H9 (cell line): ENCODE results near the gene ERMP1. TPM values are rescaled to one million over a fixed set of nuclear protein-coding genes. Genes with fewer than 3 reads are reported as not detected.

Experiments used
- DNase-seq: peaks from one replicate; pipeline ENCODE4 v3.0.0-alpha.2; 2017
- H2AFZ ChIP-seq: one replicate; pipeline ENCODE4 v1.6.1; 2013; ENCODE audit warnings: mild to moderate bottlenecking, low read length, control low read depth, moderate library complexity
- H2AK5ac ChIP-seq: 2 replicates; pipeline ENCODE4 v1.6.1; 2013; ENCODE audit warnings: low read length, control low read depth, mixed read lengths; ENCODE audit not compliant: insufficient read length
- H2BK120ac ChIP-seq: one replicate; pipeline ENCODE4 v1.6.1; 2013; ENCODE audit warnings: low read depth, mild to moderate bottlenecking, low read length, control low read depth, inconsistent platforms; ENCODE audit not compliant: poor library complexity, severe bottlenecking
- H2BK12ac ChIP-seq: 2 replicates; pipeline ENCODE4 v1.6.1; 2013; ENCODE audit warnings: low read length, control low read depth, mixed read lengths, low read depth; ENCODE audit not compliant: insufficient read length
- H2BK15ac ChIP-seq: 2 replicates; pipeline ENCODE4 v1.6.1; 2013; ENCODE audit warnings: low read depth, low read length, control low read depth
- H2BK20ac ChIP-seq: one replicate; pipeline ENCODE4 v1.6.1; 2013; ENCODE audit warnings: low read depth, mild to moderate bottlenecking, low read length, control low read depth, inconsistent platforms; ENCODE audit not compliant: poor library complexity, severe bottlenecking
- H2BK5ac ChIP-seq: 2 replicates; pipeline ENCODE4 v1.6.1; 2013; ENCODE audit warnings: low read length, control low read depth, mixed read lengths; ENCODE audit not compliant: insufficient read length
- H3K14ac ChIP-seq: 2 replicates; pipeline ENCODE4 v1.6.1; 2013; ENCODE audit warnings: low read length, control low read depth; ENCODE audit not compliant: insufficient read depth
- H3K18ac ChIP-seq: 2 replicates; pipeline ENCODE4 v1.6.1; 2013; ENCODE audit warnings: low read depth, mild to moderate bottlenecking, mixed read lengths, low read length, control low read depth; ENCODE audit not compliant: insufficient read length
- H3K23ac ChIP-seq: 2 replicates; pipeline ENCODE4 v1.6.1; 2013; ENCODE audit warnings: low read length, control low read depth, mixed read lengths, low read depth; ENCODE audit not compliant: insufficient read length
- H3K23me2 ChIP-seq: 2 replicates; pipeline ENCODE4 v1.6.1; 2013; ENCODE audit warnings: low read depth, mild to moderate bottlenecking, mixed read lengths, low read length, control low read depth; ENCODE audit not compliant: insufficient read length, poor library complexity, severe bottlenecking
- H3K27ac ChIP-seq: 2 replicates; pipeline ENCODE4 v1.5.1; 2013; ENCODE audit warnings: low read length, control low read depth, mixed read lengths, low read depth; ENCODE audit not compliant: insufficient read length
- H3K27me3 ChIP-seq: 2 replicates; pipeline ENCODE4 v1.6.1; 2013; ENCODE audit warnings: low read length, control low read depth, inconsistent platforms; ENCODE audit not compliant: insufficient read depth
- H3K4ac ChIP-seq: 2 replicates; pipeline ENCODE4 v1.6.1; 2013; ENCODE audit warnings: low read depth, mild to moderate bottlenecking, control low read depth, inconsistent platforms, low read length, moderate library complexity
- H3K4me1 ChIP-seq: 2 replicates; pipeline ENCODE4 v1.6.1; 2013; ENCODE audit warnings: low read length, control low read depth, inconsistent platforms; ENCODE audit not compliant: insufficient read depth
- H3K4me2 ChIP-seq: 2 replicates; pipeline ENCODE4 v1.6.1; 2013; ENCODE audit warnings: low read length, control low read depth, mixed read lengths; ENCODE audit not compliant: insufficient read length, insufficient read depth
- H3K56ac ChIP-seq: 2 replicates; pipeline ENCODE4 v1.6.1; 2013; ENCODE audit warnings: low read depth, mild to moderate bottlenecking, mixed read lengths, low read length, control low read depth; ENCODE audit not compliant: insufficient read length
- H3K79me1 ChIP-seq: 2 replicates; pipeline ENCODE4 v1.6.1; 2013; ENCODE audit warnings: low read depth, mild to moderate bottlenecking, moderate library complexity, low read length, control low read depth, inconsistent platforms; ENCODE audit not compliant: insufficient read depth, poor library complexity, severe bottlenecking
- H3K79me2 ChIP-seq: 2 replicates; pipeline ENCODE4 v1.6.1; 2013; ENCODE audit warnings: low read length, control low read depth, inconsistent platforms; ENCODE audit not compliant: insufficient read depth
- H3K9ac ChIP-seq: 2 replicates; pipeline ENCODE4 v1.6.1; 2013; ENCODE audit warnings: low read length, control low read depth, mixed read lengths; ENCODE audit not compliant: insufficient read length; ENCODE audit errors: extremely low read depth
- H3K9me3 ChIP-seq: one replicate; pipeline ENCODE4 v1.6.1; 2013; ENCODE audit warnings: low read depth, low read length, inconsistent platforms; ENCODE audit not compliant: control insufficient read depth
- H3T11ph ChIP-seq: one replicate; pipeline ENCODE4 v1.6.1; 2013; ENCODE audit warnings: mild to moderate bottlenecking, low read length, control low read depth, inconsistent platforms
- H4K20me1 ChIP-seq: one replicate; pipeline ENCODE4 v1.6.1; 2013; ENCODE audit not compliant: control insufficient read depth, insufficient read length, insufficient read depth
- H4K5ac ChIP-seq: 2 replicates; pipeline ENCODE4 v1.6.1; 2013; ENCODE audit warnings: low read depth, mild to moderate bottlenecking, mixed read lengths, low read length, control low read depth; ENCODE audit not compliant: insufficient read length
- H4K8ac ChIP-seq: replicated peaks from 2 replicates; pipeline ENCODE4 v1.6.1; 2013; ENCODE audit warnings: low read length, control low read depth, mixed read lengths, low read depth; ENCODE audit not compliant: insufficient read length
- H4K91ac ChIP-seq: 2 replicates; pipeline ENCODE4 v1.6.1; 2013; ENCODE audit warnings: low read depth, mild to moderate bottlenecking, moderate library complexity, mixed read lengths, low read length, control low read depth; ENCODE audit not compliant: insufficient read length
- H3K27ac Mint-ChIP-seq, 3 experiments: 2 replicates in 2 of 3; 3 replicates in 1 of 3; pipeline ENCODE4 v1.8.0; 2020 to 2021; ENCODE audit warnings: mixed read lengths in 3 of 3, mild to moderate bottlenecking in 1 of 3, moderate library complexity in 1 of 3
- H3K27me3 Mint-ChIP-seq: 2 replicates; pipeline ENCODE4 v1.8.0; 2021; ENCODE audit warnings: low read depth, mild to moderate bottlenecking, moderate library complexity, mixed read lengths
- H3K36me3 Mint-ChIP-seq, 3 experiments: 2 replicates in 2 of 3; 3 replicates in 1 of 3; pipeline ENCODE4 v1.8.0; 2020 to 2021; ENCODE audit warnings: low read depth in 3 of 3, mixed read lengths in 3 of 3; ENCODE audit not compliant: insufficient read depth in 1 of 3
- H3K4me1 Mint-ChIP-seq, 2 experiments: 2 replicates each; pipeline ENCODE4 v1.8.0; 2020; ENCODE audit warnings: mixed read lengths in 2 of 2
- H3K4me3 Mint-ChIP-seq, 2 experiments: 2 replicates in 1 of 2; 3 replicates in 1 of 2; pipeline ENCODE4 v1.8.0; 2020 to 2021; ENCODE audit warnings: mild to moderate bottlenecking in 2 of 2, mixed read lengths in 2 of 2, moderate library complexity in 1 of 2
- H3K9me3 Mint-ChIP-seq, 2 experiments: 2 replicates in 1 of 2; 3 replicates in 1 of 2; pipeline ENCODE4 v1.8.0; 2020; ENCODE audit warnings: mild to moderate bottlenecking in 2 of 2, mixed read lengths in 2 of 2, moderate library complexity in 1 of 2
- WGBS: extraction: QIAGEN DNeasy Blood & Tissue Kit; methylation state at CpG from one replicate; pipeline ENCODE4 v1.1.7; 2013; ENCODE audit warnings: missing lambda C conversion rate, low lambda C conversion rate, mixed read lengths; ENCODE audit not compliant: insufficient read length; ENCODE audit errors: extremely low coverage; 5-methylcytosine and 5-hydroxymethylcytosine counted together
- total RNA-seq: library from RNA; stranded (reverse); gene quantifications from 2 replicates; pipeline ENCODE4 v1.2.1, GENCODE V29; 2021
- TF ChIP-seq, protein P1 (sequence below): fragments of 200-600 bp; sonication (generic); conservative IDR thresholded peaks from 3 replicates; pipeline ENCODE4 v1.8.0; 2021; ENCODE audit warnings: antibody characterized with exemption, mild to moderate bottlenecking

Gene ERMP1
- total RNA-seq, 1 experiment from 2014 or later: 20.2 TPM

DNA sequence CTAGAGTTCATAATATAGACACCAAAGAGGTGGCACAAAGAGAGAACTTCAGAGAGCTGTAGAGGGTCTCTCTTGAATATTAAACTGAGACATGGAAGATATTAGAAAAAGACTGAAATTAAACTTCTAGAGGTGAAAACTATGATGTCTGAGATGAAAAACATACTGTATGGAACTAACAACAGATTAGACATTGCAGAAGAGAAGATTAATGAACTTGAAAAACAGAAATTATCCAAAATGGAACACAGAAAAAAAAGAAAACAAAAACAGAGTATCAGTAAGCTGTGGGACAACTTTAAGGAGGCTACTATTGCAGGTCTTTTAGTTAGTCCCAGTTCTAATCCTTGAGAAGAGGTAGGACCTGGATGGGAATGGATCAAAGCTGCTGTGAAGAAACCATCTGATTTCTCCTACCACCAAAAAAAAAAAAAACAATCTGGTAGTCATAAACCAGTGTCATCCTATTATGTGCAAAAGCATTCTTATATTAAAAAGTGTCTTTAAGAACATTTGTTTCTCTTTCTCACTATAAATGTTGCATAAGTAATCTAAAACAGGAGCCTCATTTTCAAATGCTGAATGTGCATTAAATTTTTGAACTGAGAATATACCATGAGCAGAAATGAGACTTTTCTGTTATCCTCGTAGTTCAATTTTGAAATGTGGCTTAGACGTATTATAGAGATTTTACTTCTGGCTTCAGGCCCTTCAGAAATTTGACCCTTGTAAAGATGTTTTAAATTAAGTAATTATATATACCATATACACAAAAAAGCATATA is 96.2 kb downstream of the ERMP1 start:
- no peaks in the 10 kb centered on the region for H3K79me1 ChIP-seq
- no peak overlapping the region for H3K9ac ChIP-seq
- no peak overlapping the region for H3K4me2 ChIP-seq
- H2AK5ac ChIP-seq: no peak overlapping the region
- no peak overlapping the region for H2BK20ac ChIP-seq
- no peak overlapping the region for H3K18ac ChIP-seq
- H3K9me3 ChIP-seq: no peaks in the 10 kb centered on the region
- no peak overlapping the region for H3K4me3 Mint-ChIP-seq
- no peaks in the 10 kb centered on the region for H3K79me2 ChIP-seq
- H3K27ac ChIP-seq: no peak overlapping the region
- no peak overlapping the region for H3K56ac ChIP-seq
- no peak overlapping the region for H3K4ac ChIP-seq
- no peak overlapping the region for H2BK120ac ChIP-seq
- H3K4me1 ChIP-seq: no peaks in the 10 kb centered on the region
- peaks cover 11 to 17% (median 14%) of the 10 kb centered on the region in 3 experiments; a peak in 6 of 7 replicates for H3K36me3 Mint-ChIP-seq
- H2BK15ac ChIP-seq: no peak overlapping the region
- no peak overlapping the region for H4K91ac ChIP-seq
- H3K9me3 Mint-ChIP-seq: no peaks in the 10 kb centered on the region
- TF ChIP-seq, protein P1, sequence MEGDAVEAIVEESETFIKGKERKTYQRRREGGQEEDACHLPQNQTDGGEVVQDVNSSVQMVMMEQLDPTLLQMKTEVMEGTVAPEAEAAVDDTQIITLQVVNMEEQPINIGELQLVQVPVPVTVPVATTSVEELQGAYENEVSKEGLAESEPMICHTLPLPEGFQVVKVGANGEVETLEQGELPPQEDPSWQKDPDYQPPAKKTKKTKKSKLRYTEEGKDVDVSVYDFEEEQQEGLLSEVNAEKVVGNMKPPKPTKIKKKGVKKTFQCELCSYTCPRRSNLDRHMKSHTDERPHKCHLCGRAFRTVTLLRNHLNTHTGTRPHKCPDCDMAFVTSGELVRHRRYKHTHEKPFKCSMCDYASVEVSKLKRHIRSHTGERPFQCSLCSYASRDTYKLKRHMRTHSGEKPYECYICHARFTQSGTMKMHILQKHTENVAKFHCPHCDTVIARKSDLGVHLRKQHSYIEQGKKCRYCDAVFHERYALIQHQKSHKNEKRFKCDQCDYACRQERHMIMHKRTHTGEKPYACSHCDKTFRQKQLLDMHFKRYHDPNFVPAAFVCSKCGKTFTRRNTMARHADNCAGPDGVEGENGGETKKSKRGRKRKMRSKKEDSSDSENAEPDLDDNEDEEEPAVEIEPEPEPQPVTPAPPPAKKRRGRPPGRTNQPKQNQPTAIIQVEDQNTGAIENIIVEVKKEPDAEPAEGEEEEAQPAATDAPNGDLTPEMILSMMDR: no peak
- H3K23ac ChIP-seq: no peak overlapping the region
- no peak for DNase-seq
- H2AFZ ChIP-seq: no peak overlapping the region
- no peak overlapping the region for H2BK5ac ChIP-seq
- no peaks in the 10 kb centered on the region for H4K20me1 ChIP-seq
- no peak overlapping the region for H3K27ac Mint-ChIP-seq
- H3K27me3 Mint-ChIP-seq: no peaks in the 10 kb centered on the region
- H4K5ac ChIP-seq: no peak overlapping the region
- no peak overlapping the region for H3T11ph ChIP-seq
- no CpG with 5 or more reads among the region's 2 CpGs for WGBS
- no peak overlapping the region for H2BK12ac ChIP-seq
- H3K4me1 Mint-ChIP-seq: peaks cover 3 to 4% of the 10 kb centered on the region in 2 experiments; a peak in 3 of 4 replicates
- H3K27me3 ChIP-seq: no peaks in the 10 kb centered on the region
- H4K8ac ChIP-seq: no peak overlapping the region
- H3K23me2 ChIP-seq: no peaks in the 10 kb centered on the region
- H3K14ac ChIP-seq: no peak overlapping the region
